ENCODE measurements around the gene DDX1. TPM values are rescaled to one million over a fixed set of nuclear protein-coding genes. Genes with fewer than 3 reads are reported as not detected.

DDX1 gene
- total RNA-seq, 1 experiment from 2014 or later = 62.6 TPM

- no peak overlapping the region for H2AFZ ChIP-seq (ENCODE audit: low read length)
- no peak overlapping the region for H3K27ac ChIP-seq (ENCODE audit: low read length)
- no peak overlapping the region for H3K9ac ChIP-seq (ENCODE audit: low read length)
- H3K4me2 ChIP-seq (ENCODE audit: low read length) = no peak overlapping the region
- no peak overlapping the region for H3K4me3 ChIP-seq (ENCODE audit: low read length)
- ATAC-seq = peak; percentile 42; the same call in 1 of the 2 replicates
- no peaks in the 10 kb centered on the region for H3K4me1 ChIP-seq (ENCODE audit: insufficient read depth, low read length)
- no peaks in the 10 kb centered on the region for H3K27me3 ChIP-seq (ENCODE audit: low read length)
- no peaks in the 10 kb centered on the region for H3K79me2 ChIP-seq (ENCODE audit: low read length)
- no peaks in the 10 kb centered on the region for H3F3A ChIP-seq (ENCODE audit: low read length, unreplicated experiment)
- no peak for DNase-seq
- ChIA-PET POLR2A (ENCODE audit: unreplicated experiment) (no interaction called here), CTCF (no interaction called here)
- BruUV-seq (replicated peaks) = no TSS peak
- peaks cover 75% of the 10 kb centered on the region for H3K36me3 ChIP-seq (ENCODE audit: low read depth, low read length)
- H4K20me1 ChIP-seq (ENCODE audit: low read length) = no peaks in the 10 kb centered on the region
- TF ChIP-seq, protein P1, sequence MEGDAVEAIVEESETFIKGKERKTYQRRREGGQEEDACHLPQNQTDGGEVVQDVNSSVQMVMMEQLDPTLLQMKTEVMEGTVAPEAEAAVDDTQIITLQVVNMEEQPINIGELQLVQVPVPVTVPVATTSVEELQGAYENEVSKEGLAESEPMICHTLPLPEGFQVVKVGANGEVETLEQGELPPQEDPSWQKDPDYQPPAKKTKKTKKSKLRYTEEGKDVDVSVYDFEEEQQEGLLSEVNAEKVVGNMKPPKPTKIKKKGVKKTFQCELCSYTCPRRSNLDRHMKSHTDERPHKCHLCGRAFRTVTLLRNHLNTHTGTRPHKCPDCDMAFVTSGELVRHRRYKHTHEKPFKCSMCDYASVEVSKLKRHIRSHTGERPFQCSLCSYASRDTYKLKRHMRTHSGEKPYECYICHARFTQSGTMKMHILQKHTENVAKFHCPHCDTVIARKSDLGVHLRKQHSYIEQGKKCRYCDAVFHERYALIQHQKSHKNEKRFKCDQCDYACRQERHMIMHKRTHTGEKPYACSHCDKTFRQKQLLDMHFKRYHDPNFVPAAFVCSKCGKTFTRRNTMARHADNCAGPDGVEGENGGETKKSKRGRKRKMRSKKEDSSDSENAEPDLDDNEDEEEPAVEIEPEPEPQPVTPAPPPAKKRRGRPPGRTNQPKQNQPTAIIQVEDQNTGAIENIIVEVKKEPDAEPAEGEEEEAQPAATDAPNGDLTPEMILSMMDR (conservative IDR thresholded peaks at IDR 0.05; ENCODE audit: low read depth, low read length) = no peak
- TF ChIP-seq EZH2 (IDR thresholded peaks at IDR 0.05; ENCODE audit: low read length, unreplicated experiment) (no peak), EZH2phosphoT487 (IDR thresholded peaks at IDR 0.05; ENCODE audit: borderline replicate concordance, low read length) (no peak)
- no peaks in the 10 kb centered on the region for H3K9me2 ChIP-seq (replicated peaks; ENCODE audit: low read length)
- intact Hi-C loops (cut with micrococcal nuclease) = no loop called here
- no peaks in the 10 kb centered on the region for H3K9me3 ChIP-seq (ENCODE audit: low read length)
Measured at GRCh38 chr2:15626967-15627366, 35.3 kb downstream of the DDX1 start.

GRCh38 chr2:15627817-15628684 is 36.4 kb downstream of the DDX1 start:
- no peak overlapping the region for H2AFZ ChIP-seq (ENCODE audit: low read length)
- H3K27me3 ChIP-seq (ENCODE audit: low read length) = no peaks in the 10 kb centered on the region
- no peak overlapping the region for H3K4me3 ChIP-seq (ENCODE audit: low read length)
- ChIA-PET CTCF (no interaction called here), POLR2A (ENCODE audit: unreplicated experiment) (no interaction called here)
- TF ChIP-seq EZH2 (IDR thresholded peaks at IDR 0.05; ENCODE audit: low read length, unreplicated experiment) (no peak), EZH2phosphoT487 (IDR thresholded peaks at IDR 0.05; ENCODE audit: borderline replicate concordance, low read length) (no peak)
- TF ChIP-seq, protein P1 (conservative IDR thresholded peaks at IDR 0.05; ENCODE audit: low read depth, low read length) = no peak
- H3K9me2 ChIP-seq (replicated peaks; ENCODE audit: low read length) = no peaks in the 10 kb centered on the region
- intact Hi-C loops (cut with micrococcal nuclease) = no loop called here
- no peaks in the 10 kb centered on the region for H3K9me3 ChIP-seq (ENCODE audit: low read length)
- no peaks in the 10 kb centered on the region for H3K79me2 ChIP-seq (ENCODE audit: low read length)
- H3K36me3 ChIP-seq (ENCODE audit: low read depth, low read length) = peaks cover 77% of the 10 kb centered on the region
- no peaks in the 10 kb centered on the region for H3K4me1 ChIP-seq (ENCODE audit: insufficient read depth, low read length)
- no peaks in the 10 kb centered on the region for H4K20me1 ChIP-seq (ENCODE audit: low read length)
- H3F3A ChIP-seq (ENCODE audit: low read length, unreplicated experiment) = no peaks in the 10 kb centered on the region
- no peak overlapping the region for H3K9ac ChIP-seq (ENCODE audit: low read length)
- ATAC-seq = no peak
- DNase-seq = no peak
- no TSS peak for BruUV-seq (replicated peaks)
- no peak overlapping the region for H3K4me2 ChIP-seq (ENCODE audit: low read length)
- no peak overlapping the region for H3K27ac ChIP-seq (ENCODE audit: low read length)
